ENCODE measurements around the gene ADRA2C. TPM values are rescaled to one million over a fixed set of nuclear protein-coding genes. Genes with fewer than 3 reads are reported as not detected.

The ADRA2C gene
- total and polyA plus RNA-seq, 2 of the 13 experiments (the other 11 are each of a cell fraction or from before 2014, with no cell fraction given): 15.4 to 69.7 TPM

DNA sequence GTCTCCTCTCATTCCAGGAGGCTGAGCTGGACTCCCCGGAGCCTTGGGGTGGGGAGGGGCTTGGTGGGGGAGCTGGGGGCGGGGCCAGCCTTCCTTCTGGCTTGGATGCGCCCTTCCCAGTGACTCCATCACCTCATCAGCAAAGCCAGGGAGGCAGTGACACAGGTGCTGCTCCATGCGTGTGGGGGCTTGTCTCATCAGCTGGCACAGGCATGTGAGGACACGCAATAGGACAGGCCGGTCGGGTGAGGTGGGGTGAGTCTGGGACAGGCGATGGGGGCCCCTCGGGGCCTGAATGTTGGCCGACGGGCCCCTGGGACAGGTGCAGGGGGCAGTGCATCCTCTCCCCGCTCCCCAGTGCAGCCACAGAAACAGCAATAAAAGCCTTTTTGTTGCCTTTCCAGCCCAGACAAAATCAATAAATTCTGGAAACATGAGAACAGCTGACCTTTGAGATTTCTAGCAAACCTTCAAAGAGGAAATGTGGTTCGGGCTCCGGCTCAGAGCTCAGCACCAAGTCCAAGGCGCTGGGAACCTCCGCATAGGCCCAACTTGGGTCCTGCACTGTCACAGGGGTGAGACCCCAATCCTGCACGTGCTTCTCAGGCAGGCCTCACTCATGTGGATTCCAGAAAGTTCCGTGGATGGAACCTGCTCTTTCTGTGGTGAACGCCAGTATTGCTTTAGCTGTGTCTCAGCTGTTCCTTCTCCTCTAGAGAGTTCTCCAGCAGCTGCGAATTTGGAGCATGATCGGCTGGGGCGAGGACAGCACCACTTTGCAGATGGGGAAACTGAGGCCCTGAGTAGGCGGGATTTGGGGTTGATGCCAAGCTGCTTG lies 18.5 kb downstream of the ADRA2C start:
- Histone ChIP-seq H3K79me2 (ENCODE audit: insufficient read depth, low read length) (no peaks in the 10 kb centered on the region), H2AFZ (ENCODE audit: low read length) (no peak overlapping the region), H3K27ac (ENCODE audit: extremely low read length, insufficient read depth, low read length) (peak overlapping the region; percentile 72), H3K4me1 (ENCODE audit: insufficient read depth, low read length) (peaks cover 90% of the 10 kb centered on the region), H3K4me3 (replicated peaks in 1 of 3; ENCODE audit: insufficient read depth in 1 of 3, low read depth in 2 of 3, low read length in 3 of 3) (peak overlapping the region in 1 of 3 experiments; percentile 48; a peak in 1 of 6 replicates), H3K9me3 (ENCODE audit: low read length) (no peaks in the 10 kb centered on the region), H3K9ac (ENCODE audit: insufficient read depth, low read depth, low read length) (peak overlapping the region; percentile 9; the same call in 1 of the 2 replicates), H3K36me3 (replicated peaks in 1 of 2; ENCODE audit: control insufficient read depth in 1 of 2, insufficient read depth in 2 of 2, low read length in 2 of 2) (no peaks in the 10 kb centered on the region), H3K4me2 (ENCODE audit: low read depth, low read length) (peak overlapping the region; percentile 62), H4K20me1 (ENCODE audit: insufficient read depth, low read length) (no peaks in the 10 kb centered on the region), H3K27me3 (ENCODE audit: control insufficient read depth in 1 of 2, insufficient read depth in 2 of 2, low read length in 2 of 2) (peaks cover 5 to 11% of the 10 kb centered on the region in 2 experiments; a peak in 3 of 5 replicates)
- ATAC-seq: peak; percentile 48
- 6% methylated on average over 8 of the region's 23 CpGs for WGBS (ENCODE audit: low lambda C conversion rate)
- POLR2A ChIA-PET: interaction anchor here (1.0 to 8.2 kb wide), 8 partner anchors 7 to 95 kb away, joined by 3 to 88 read pairs (median 36); partner anchors contain the start of gene ADRA2C
- no TSS peak for BruUV-seq (replicated peaks)
- peak; percentile 92 for DNase-seq (ENCODE audit: low spot score)
- CTCF ChIA-PET (ENCODE audit: low intra/inter-chr PET ratio, low total read pairs): interaction anchor here (1.7 kb wide), 1 partner anchor 96 kb away, joined by 4 read pairs; no protein-coding TSS in a partner anchor
- FAIRE-seq: peak; percentile 85
- intact Hi-C loops (cut with micrococcal nuclease; ENCODE audit: unreplicated experiment) (loop anchor here (1.0 to 5.0 kb wide), 2 partner anchors 46 to 93 kb away; no protein-coding TSS in a partner anchor), in situ Hi-C loops (cut with HindIII; ENCODE audit: extremely low pct_ligation_motif_present, low pct_unique_long_range_greater_than_20kb) (loop anchor here (5.0 kb wide), 2 partner anchors 53 to 88 kb away; no protein-coding TSS in a partner anchor)
- TF ChIP-seq ZNF558 (CRISPR knock-in tag; IDR thresholded peaks at IDR 0.05; ENCODE audit: borderline replicate concordance): no peak; the same call in 1 of the 2 replicates
- TF ChIP-seq PRMT3 (CRISPR knock-in tag; IDR thresholded peaks at IDR 0.05; ENCODE audit: borderline replicate concordance, low read depth): peak; percentile 90; the same call in 1 of the 2 replicates
- TF ChIP-seq ZNF333 (CRISPR knock-in tag; IDR thresholded peaks at IDR 0.05; ENCODE audit: borderline replicate concordance): no peak
- TF ChIP-seq, protein P1, sequence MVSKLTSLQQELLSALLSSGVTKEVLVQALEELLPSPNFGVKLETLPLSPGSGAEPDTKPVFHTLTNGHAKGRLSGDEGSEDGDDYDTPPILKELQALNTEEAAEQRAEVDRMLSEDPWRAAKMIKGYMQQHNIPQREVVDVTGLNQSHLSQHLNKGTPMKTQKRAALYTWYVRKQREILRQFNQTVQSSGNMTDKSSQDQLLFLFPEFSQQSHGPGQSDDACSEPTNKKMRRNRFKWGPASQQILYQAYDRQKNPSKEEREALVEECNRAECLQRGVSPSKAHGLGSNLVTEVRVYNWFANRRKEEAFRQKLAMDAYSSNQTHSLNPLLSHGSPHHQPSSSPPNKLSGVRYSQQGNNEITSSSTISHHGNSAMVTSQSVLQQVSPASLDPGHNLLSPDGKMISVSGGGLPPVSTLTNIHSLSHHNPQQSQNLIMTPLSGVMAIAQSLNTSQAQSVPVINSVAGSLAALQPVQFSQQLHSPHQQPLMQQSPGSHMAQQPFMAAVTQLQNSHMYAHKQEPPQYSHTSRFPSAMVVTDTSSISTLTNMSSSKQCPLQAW (CRISPR knock-in tag; IDR thresholded peaks at IDR 0.05): peak; percentile 80
- TF ChIP-seq ZNF282 (IDR thresholded peaks at IDR 0.05; ENCODE audit: partially characterized antibody): no peak
- TF ChIP-seq, protein P2, sequence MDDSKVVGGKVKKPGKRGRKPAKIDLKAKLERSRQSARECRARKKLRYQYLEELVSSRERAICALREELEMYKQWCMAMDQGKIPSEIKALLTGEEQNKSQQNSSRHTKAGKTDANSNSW (CRISPR knock-in tag; IDR thresholded peaks at IDR 0.05; ENCODE audit: borderline replicate concordance): 0 out of 2 replicates have a peak, but pooled peaks have one; percentile 84
- TF ChIP-seq, protein P3, sequence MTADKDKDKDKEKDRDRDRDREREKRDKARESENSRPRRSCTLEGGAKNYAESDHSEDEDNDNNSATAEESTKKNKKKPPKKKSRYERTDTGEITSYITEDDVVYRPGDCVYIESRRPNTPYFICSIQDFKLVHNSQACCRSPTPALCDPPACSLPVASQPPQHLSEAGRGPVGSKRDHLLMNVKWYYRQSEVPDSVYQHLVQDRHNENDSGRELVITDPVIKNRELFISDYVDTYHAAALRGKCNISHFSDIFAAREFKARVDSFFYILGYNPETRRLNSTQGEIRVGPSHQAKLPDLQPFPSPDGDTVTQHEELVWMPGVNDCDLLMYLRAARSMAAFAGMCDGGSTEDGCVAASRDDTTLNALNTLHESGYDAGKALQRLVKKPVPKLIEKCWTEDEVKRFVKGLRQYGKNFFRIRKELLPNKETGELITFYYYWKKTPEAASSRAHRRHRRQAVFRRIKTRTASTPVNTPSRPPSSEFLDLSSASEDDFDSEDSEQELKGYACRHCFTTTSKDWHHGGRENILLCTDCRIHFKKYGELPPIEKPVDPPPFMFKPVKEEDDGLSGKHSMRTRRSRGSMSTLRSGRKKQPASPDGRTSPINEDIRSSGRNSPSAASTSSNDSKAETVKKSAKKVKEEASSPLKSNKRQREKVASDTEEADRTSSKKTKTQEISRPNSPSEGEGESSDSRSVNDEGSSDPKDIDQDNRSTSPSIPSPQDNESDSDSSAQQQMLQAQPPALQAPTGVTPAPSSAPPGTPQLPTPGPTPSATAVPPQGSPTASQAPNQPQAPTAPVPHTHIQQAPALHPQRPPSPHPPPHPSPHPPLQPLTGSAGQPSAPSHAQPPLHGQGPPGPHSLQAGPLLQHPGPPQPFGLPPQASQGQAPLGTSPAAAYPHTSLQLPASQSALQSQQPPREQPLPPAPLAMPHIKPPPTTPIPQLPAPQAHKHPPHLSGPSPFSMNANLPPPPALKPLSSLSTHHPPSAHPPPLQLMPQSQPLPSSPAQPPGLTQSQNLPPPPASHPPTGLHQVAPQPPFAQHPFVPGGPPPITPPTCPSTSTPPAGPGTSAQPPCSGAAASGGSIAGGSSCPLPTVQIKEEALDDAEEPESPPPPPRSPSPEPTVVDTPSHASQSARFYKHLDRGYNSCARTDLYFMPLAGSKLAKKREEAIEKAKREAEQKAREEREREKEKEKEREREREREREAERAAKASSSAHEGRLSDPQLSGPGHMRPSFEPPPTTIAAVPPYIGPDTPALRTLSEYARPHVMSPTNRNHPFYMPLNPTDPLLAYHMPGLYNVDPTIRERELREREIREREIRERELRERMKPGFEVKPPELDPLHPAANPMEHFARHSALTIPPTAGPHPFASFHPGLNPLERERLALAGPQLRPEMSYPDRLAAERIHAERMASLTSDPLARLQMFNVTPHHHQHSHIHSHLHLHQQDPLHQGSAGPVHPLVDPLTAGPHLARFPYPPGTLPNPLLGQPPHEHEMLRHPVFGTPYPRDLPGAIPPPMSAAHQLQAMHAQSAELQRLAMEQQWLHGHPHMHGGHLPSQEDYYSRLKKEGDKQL (CRISPR knock-in tag; IDR thresholded peaks at IDR 0.05; ENCODE audit: low read depth): peak; percentile 24; the same call in 1 of the 2 replicates
- no peak for TF ChIP-seq MTA3 (CRISPR knock-in tag; IDR thresholded peaks at IDR 0.05)
- no peak for TF ChIP-seq PHB2 (IDR thresholded peaks at IDR 0.05; ENCODE audit: partially characterized antibody)
- TF ChIP-seq, protein P4, sequence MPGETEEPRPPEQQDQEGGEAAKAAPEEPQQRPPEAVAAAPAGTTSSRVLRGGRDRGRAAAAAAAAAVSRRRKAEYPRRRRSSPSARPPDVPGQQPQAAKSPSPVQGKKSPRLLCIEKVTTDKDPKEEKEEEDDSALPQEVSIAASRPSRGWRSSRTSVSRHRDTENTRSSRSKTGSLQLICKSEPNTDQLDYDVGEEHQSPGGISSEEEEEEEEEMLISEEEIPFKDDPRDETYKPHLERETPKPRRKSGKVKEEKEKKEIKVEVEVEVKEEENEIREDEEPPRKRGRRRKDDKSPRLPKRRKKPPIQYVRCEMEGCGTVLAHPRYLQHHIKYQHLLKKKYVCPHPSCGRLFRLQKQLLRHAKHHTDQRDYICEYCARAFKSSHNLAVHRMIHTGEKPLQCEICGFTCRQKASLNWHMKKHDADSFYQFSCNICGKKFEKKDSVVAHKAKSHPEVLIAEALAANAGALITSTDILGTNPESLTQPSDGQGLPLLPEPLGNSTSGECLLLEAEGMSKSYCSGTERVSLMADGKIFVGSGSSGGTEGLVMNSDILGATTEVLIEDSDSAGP (CRISPR knock-in tag; IDR thresholded peaks at IDR 0.05; ENCODE audit: borderline replicate concordance): peak; percentile 62
- TF ChIP-seq XRCC5 (optimal IDR thresholded peaks at IDR 0.05; ENCODE audit: low read length): peak; percentile 44

Data from HepG2 (cell line).